GM18907 (cell line): ENCODE results near the gene MTFP1.
"Not testable (repeated sequence)": the region's sequence is repeated elsewhere in the genome, so short reads cannot be mapped to it uniquely, and the experiment has no call there.

ENCODE experiments used
- ATAC-seq: cut with Tn5 transposase; IDR thresholded peaks from one replicate; pipeline ENCODE4 v1.9.1; 2021; ENCODE audit warnings: mild to moderate bottlenecking, moderate library complexity; ENCODE audit not compliant: unreplicated experiment

The MTFP1 gene

DNA sequence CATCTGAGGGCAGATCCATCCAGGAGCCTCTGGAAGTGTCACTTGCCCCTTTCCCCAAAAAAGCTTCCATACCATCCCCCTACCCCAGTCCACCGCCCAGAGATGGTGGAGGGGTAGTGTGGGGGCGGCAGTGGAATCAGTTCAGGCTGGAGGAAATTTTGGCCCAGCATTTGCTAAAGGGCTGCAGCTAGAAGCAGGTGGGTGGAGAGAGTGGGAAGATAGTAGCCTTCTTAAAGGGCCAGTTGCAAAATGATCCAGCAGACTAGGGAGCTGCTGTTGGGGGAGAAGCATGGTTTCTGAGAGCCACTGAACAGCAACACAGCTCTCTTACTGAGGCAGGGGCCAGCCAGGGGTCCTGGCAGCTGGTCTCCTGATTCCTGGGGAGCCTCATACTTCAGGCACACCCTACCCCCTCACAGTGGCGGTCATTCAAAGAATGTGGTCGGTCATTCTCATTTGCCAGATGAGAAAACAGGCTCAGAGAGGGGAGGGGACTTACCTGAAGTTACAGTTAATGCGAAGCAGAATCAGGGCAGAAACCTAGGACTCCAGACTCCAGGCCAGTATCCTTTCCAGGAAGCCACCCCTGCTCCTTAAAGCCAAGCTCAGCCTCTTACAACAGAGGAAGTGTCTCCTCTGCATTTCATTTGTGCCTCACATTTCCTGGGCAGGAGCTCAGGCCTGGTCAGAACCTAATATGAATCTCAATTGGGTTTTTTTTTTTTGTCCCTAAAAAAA, 23.4 kb upstream of the MTFP1 start:
- ATAC-seq = no peak

- not testable (repeated sequence) for ATAC-seq
Observed at GRCh38 chr22:30402766-30403104, 22.8 kb upstream of the MTFP1 start.

GRCh38 chr22:30404307-30404706, 21.3 kb upstream of the MTFP1 start:
- no peak for ATAC-seq

DNA sequence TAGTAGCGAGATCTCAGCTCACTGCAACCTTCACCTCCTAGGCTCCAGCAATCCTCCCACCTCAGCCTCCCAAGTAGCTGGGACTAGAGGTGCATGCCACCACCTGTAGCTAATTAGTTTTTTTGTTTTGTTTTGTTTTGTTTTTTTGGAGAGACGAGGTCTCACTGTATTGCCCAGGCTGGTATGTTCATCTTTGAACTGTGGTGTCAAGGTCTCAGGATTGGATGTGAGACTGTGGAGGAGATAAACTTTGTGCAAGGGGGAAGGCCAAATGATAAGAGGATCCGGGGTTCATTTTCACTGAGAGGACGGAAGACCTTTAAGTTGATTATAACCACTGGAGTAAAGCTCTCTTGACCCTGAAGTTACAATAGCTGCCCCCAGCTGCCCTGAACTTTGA, 19.8 kb upstream of the MTFP1 start:
- no peak for ATAC-seq

- ATAC-seq = no peak
Observed at GRCh38 chr22:30406400-30406799, 19.2 kb upstream of the MTFP1 start.

DNA sequence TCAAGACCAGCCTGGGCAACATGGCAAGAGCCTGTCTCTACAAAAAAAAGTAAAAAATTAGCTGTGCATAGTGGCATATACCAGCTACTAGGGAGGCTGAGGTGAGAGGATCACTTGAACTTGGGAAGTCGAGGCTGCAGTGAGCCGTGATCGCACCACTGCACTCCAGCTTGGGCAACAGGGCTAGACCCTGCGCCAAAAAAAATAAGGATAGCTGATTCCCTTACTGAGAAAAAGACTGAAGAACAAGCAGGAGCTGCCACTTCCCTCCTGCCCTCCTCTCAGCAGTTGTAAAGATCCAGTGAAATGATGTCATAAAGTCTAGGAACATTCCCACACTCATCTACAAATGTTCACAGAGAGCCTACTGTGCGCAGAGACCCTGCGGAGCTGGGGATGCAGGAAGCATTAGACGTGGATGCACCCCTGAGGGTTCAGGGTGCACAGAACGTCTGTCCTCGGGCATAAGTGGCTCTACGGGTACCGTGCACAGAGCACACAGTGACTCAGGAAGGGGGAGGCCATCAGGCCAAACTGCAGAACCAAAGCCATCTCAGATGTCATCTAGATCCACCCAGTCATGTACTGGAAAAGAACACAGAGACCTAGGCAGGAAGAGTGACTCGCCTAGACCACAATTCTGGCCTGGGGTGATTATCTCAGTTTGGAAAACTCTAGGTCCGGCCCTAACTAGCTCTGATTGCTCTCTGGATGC, 17.0 kb upstream of the MTFP1 start:
- no peak for ATAC-seq

DNA sequence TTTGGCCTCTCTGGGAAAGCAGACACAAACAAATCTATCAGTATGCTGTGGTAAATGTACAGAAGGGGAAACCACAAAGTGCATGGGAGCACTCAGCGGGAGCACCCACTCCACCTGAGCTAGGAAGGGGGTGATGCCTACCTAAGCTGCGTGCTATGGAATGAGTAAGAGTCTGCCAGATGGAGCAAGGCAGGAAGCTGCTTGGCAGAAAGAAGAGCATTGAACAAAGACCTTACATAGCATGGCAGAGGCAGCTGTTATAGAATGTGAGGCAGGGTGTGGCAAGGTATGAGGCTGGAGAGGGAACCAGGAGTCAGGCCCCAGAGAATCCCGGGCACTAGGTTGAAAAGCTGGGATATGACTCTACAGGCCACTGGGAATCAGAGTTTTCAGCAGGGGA, 13.8 kb upstream of the MTFP1 start:
- no peak for ATAC-seq

- ATAC-seq = no peak
Observed at GRCh38 chr22:30413001-30413400, 12.6 kb upstream of the MTFP1 start.

DNA sequence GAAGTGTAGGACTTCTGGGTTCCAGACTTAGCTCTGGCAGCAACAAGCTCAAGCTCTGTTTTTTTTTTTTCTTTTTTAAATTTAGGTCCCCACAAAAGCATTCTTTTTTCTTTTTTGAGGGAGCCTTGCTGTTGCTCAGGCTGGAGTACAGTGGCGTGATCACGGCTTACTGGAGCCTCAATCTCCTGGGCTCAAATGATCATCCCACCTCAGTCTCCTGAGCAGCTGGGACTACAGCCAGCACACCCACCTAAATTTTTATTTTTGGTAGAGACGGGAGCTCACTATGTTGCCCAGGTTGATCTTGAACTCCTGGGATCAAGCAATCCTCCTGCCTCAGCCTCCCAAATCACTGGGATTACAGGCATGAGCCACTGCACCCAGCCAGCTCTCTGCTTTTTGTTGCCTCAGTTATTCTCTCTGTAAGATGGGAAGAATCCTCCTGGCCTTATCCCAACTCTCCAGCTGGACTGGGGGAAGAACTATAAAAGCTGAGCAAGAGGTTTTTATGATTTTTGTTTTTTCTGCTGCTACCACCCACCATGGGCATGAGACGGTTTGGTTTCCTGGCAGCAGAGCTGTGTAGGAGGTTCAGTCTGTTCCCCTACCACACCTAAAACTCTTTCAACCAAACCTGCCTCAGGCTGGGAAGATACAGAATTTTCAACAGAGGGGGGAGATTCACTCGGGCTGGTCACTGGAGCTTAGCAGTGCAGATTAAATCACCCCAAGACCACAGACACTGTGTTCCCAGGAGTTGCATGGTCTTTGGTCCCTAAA, 11.6 kb upstream of the MTFP1 start:
- ATAC-seq = no peak

DNA sequence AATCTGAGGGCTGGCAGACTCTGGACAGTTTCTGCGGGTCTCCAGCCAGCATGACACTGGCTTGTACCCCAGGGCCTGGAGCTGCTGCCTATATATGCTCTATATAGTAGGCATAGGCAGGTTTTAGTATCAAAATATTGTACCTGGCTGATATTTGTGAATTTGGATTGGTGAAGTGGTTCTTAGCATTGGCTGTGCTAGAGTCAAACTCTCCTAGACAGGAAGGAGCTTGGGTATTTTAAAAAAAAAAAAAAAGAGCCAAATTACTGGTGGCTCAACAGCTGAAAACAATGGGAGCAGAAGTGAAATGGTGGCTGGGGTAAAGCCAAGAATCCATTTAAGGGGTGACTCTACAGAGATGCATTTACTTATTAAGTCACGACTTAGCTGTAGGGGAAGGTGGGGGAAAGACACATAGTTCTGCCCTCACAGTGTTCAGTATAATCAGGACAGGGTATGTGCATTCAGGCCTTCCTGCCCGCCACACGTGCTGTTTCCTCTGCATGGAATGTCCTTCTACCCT, 11.0 kb upstream of the MTFP1 start:
- no peak for ATAC-seq

DNA sequence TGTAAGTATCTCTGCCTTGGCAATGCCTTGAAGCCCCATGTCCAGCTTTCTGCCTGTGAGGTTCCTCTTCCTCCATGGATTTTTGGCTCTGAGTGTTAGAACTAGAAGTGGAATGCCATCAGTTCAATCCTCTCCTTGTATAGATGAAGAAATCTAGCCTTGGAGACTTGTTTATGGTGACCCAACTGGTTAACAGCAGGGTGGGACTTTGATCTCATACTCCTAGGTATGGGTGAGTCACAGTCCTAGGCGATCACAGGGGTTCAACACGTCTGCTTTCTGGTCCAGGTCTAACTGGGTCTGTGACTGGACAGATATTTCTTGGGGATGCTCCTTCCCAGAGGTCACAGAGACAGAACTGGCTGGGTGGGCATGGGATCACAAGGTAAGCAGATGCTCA, 9.2 kb upstream of the MTFP1 start:
- no peak for ATAC-seq

GRCh38 chr22:30416837-30417236, 8.7 kb upstream of the MTFP1 start:
- no peak for ATAC-seq

DNA sequence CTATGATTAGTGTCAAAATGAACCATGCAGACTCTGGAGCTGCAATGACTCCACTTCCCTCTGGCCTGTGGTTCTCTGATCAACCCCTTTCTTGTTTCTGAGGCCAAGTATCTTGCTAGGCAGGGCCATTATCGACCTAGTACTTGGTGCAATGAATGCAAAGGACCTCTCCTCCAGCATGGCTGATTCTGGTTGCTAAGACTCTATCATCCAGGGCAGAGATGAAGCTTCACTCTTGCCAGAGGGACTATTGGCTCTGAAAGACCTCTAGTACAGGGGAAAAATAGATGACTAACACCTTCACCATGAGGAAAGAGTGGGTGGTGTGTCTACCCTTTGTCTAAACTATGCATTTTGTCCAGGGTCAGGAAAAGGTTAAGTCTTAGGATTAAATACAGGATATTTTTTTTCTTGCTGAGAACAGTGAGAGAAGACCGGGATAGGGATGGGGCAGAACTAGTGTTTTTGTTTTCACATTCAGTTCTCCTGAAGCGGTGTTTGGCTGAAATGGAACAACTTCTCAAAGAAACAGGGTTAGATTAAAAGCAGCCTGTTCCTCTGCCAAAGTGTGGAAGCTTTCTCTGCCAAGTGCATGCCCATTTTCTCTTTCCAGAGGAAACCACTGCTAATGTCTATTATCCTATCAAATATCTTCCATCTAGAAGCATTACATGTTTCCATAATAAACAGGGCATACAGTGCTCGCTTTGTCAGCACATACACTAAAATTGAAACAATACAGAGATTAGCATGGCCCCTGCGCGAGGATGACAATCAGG, 5.0 kb upstream of the MTFP1 start:
- no peak for ATAC-seq

- ATAC-seq = no peak
Observed at GRCh38 chr22:30421695-30422480, 3.7 kb upstream of the MTFP1 start.

GRCh38 chr22:30422481-30423300, 2.9 kb upstream of the MTFP1 start:
- no peak for ATAC-seq

DNA sequence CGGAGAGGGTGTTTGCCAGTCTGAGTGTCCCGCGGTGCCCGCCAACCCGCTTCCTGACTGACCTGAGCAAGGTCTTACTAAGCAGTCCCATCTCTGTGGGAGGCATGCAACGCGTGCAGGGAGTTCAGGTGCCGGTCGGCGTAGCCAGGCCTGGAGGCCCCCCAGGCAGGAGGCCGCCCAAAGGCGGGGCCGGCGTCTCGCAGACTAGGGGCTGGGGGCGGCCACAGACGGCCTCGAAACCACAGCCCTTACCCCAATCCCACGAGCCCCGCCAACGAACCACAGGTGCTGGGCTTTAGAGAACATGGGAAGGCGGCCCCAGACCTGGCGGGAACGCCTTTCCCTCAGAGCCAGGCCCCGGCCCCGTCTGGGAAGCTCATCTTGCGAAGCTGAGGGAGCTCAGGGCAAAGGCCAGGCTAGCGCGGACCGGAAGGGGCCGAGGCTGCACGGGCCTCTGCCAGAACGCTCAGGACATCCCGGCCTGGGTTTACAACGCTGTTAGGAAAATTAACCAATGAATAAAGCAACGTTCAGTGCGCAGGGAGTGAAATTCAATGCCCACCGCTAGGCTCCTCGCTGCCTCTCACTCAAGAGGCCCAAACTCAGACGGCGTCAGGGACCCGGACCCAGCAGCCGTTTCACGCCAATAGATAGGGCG, 2.1 kb upstream of the MTFP1 start:
- peak; percentile 31 for ATAC-seq

- ATAC-seq = peak; percentile 78
Observed at GRCh38 chr22:30423959-30424533, 1.5 kb upstream of the MTFP1 start.

DNA sequence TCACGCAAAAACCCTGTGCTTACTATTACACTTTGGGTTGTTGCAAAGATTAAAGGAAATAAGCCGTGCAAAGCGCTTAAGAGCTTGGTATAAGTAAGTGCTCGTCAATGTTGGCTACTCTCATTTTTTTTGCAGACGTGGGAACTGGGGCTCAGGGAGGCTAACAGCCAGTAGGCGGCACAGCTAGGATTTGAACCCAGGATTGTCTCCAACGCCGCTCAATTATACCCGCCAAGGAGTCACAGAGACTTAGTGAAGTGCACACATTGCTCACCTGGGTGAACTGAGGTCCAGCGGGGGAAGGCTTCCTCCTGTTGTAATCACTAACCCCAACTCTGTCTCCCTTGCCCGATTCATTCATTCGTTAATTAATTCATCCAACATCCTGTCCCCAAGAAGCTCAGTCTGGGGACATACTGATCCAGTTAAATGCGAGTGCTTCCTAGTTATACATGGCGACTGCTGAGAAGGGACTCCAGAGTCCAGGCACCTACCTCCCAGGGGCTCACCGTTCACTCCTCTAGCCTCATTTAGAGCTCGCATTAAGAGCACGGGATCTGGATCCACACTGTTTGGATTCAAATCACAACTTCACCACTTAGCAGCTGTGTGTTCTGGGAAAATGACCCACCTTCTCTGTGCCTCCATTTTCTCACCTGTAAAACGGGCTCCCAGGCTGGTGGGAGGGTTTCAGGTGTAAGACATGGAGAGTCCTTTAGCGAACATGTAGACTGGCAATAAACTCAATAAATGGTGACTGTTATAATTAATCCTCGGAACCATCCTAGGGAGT, 838 bp upstream of the MTFP1 start:
- ATAC-seq = no peak
